CD4-positive, alpha-beta T cell treated with Interleukin-17A for 1 hour (primary cell): ENCODE measurements around the gene TRANK1.
"Not testable (repeated sequence)": the region's sequence is repeated elsewhere in the genome, so short reads cannot be mapped to it uniquely, and the experiment has no call there.

Source experiments
- DNase-seq: peaks from one replicate; pipeline ENCODE4 v3.0.0-alpha.2; 2020

TRANK1 gene

DNA sequence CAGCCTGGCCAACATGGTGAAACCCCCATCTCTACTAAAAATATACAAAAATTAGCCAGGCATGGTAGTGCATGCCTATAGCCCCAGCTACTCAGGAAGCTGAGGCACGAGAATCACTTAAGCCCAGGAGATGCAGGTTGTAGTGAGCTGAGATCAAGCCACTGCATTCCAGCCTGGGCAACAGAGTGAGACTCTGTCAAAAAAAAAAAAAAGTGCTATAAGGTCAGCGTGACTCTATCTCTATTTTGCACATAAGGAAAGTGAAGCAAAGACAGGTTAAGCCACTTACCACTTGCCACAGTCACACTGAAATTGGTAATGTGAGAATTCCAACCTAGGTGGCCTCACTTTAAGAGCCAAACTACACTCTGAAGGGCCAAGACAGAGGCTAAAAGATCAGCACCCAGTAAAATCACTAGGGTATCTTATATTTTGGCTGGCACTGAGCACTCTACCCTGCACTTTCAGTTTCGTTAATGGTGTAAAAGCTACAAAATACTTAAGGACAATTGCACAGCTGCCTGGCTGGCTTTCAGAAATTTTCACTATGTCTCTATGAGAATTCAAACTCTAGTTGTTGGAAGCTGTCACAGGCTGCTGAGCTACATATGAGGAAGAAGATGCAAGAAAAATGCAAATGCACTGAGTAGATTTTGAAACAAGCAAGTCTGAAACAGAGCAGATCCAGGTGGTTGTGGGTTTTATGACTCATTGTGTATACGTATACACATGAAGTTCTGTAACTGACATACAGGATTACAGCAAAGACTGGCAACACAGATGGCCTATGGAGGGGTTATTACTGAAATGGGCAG is 32.7 kb downstream of the TRANK1 start:
- DNase-seq = peak; percentile 68

DNA sequence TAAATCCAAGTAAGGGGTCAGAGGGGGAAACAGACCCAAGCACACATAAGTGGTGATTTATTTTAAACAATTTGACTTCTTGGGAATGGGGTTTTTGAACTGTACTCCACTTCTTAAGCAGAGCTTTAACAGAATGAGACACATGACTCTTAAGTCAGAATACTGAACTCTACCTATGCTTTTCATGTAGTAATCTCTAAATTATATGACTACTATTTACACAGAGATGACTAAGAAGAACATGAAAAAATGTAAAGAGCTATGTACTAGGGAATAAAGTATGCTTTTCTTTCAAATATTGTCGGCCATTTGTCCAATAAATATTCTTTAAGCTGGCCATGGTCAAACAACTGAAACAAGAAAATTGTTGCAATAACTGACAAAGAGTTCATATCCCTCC is 35.2 kb downstream of the TRANK1 start:
- DNase-seq = no peak

- DNase-seq = no peak
Observed at GRCh38 chr3:36909181-36909580, 35.7 kb downstream of the TRANK1 start.

GRCh38 chr3:36908647-36909180 is 36.1 kb downstream of the TRANK1 start:
- no peak for DNase-seq

DNA sequence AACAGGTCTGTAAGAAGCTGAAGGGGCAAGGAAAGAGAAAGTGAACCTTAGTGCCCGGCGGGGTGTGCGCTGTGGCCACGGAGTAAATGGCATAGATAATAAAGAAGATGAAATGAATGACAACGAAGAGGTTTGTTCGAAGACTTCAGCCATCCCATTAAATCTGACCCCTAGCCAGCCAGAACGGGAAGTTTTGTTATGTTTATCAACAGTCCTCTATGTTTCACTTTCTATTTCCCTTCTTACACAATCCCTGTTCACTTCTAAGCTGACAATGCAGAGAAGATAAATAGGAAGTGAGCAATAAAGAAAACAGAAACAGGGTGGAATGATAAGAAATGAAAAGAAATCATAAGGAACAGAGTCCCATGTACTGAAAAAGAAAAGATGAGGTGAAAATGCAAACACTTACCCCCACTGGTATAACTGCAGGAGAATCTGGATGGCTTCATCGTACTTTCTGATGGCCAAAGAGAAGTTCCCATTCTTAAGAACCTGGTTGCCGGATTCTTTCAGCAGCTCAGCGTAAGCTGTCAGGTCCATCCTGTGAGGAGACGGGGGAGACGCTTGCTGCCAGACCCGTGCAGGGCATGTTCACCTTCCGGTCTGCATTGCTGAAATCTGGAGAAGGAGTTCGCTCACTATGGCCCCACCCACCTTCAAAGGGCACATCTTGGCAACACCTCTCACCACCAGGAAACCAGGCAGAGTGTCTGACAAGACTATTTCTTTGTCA is 36.8 kb downstream of the TRANK1 start:
- DNase-seq = peak; percentile 81

DNA sequence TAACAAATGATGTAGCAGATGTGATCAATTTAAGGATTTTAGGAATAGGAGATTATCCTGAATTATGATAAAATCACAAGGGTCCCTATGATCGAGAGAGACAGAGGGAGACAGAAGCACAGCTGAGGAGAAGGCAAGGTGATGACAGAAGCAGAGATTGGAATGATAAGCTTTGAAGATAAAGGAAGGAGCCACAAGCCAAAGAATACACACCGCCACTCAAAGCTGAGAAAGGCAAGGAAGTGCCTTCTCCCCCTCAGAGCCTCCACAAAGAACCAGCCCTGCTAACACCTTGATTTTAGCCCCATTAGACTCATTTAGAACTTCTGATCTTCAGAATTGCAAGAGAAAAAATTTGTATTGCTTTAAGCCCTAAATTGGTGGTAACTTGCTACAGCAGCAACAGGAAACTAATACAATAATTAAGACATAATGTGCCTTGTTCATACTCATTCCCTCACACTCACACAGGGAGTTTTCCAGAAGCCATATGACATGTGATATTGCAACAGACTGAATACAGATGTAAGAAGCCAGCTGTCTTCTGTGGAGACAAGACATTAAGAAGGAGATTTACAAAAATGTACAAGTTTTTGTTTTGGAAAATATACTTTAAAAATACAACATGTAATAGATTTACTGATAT is 38.2 kb downstream of the TRANK1 start:
- DNase-seq = peak; percentile 52

DNA sequence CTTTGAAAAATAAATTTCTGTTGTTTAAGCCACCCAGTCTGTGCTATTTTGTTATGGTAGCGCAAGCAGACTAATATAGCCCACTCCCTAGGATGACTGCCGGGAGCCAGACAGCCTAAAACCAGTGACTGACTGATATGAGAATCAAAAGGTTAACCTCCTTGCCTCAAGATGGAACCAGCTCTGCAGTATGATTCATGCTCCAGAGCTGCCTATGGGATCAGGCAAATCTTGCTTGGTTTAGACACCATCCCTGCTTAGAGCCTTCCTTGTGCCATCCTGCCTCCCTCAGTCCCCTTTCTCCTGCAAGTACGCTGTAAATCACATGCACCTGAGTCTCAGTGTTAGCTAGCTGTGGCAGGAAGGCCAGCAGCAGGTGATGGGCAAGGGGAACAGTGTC is 39.3 kb downstream of the TRANK1 start:
- DNase-seq = no peak

GRCh38 chr3:36904641-36905040 is 40.2 kb downstream of the TRANK1 start:
- no peak for DNase-seq

GRCh38 chr3:36904065-36904464 is 40.8 kb downstream of the TRANK1 start:
- not testable (repeated sequence) for DNase-seq

GRCh38 chr3:36903119-36903882 is 41.6 kb downstream of the TRANK1 start:
- DNase-seq = no peak

DNA sequence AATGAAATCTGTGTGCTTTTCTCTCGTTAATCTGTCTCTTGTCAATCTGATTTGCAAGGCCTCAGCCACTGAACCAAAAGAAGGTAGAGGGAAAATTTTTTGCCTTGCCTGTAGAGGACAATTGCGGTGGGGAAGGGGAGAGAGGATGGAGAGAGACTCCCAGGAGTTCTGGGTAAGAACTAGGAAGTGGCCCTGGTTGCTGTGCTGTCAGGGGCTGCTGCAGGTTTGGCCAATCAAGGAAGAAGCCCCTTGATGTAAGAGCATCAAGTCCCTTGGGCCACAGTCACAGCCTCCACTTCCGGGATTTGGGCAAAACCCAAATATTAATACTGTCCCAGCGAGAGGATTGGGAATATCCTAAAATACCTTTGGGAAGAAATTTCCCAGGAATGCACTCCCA is 43.3 kb downstream of the TRANK1 start:
- no peak for DNase-seq

- DNase-seq = peak; percentile 56
Observed at GRCh38 chr3:36900474-36901443, 44.1 kb downstream of the TRANK1 start.

DNA sequence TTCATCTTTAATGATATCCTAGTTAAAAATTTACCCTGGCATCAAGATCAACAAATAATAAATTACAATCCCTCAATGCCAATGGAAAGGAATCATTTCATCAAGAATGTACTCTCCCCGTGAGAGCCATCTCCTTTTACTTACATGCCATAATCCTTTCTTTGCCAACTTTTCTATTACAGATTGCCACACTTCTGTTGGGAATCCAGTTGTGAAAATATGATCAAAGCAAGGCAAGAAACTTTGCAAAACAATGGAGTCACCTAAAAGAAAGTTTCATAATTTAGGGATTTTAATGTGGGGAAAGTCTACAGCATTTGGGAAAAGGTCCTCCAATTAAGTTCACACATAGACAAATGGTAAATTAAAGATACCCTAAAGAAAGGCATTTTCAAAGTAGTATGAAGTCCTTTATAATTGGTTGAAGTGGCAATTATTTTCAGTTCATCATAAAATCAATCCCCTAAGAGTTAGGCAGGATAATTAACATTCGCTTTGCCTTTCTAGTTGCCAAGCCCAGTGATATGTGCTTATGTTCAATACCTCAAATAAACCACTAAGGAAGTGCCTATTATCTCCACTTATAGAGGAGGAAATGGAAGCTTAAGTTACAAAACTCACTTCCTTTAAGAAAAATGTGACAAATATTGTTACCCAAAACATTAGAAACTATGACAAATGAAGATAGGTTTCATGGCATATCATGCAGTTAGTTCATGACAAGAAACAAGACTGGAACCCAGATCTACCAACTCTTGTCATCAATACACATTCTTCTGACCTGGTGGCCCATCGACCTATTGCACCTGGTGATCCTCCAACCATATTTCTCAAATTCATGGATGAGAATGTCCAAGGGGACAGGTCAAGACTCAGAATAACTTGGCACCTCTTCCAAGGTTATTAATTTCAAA is 49.1 kb downstream of the TRANK1 start:
- peak; percentile 28 for DNase-seq

- no peak for DNase-seq
Observed at GRCh38 chr3:36894914-36895313, 49.9 kb downstream of the TRANK1 start.

DNA sequence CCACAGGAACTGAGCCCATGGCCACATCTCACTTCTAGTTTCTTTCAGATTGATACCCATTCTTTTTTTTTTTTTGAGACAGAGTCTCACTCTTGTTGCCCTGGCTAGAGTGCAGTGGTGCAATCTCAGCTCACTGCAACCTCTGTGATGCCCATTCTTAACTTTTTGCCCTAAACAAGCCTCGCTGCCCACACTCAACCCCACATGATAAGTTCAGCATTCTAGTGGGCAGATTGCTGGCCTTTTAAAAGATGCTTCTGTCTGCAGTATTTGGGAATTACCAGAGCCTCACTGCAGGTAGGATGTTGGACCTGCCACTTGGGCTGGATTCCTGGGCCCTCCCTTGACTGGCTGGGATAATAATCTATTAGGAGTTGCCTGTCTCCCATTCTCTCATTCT is 51.0 kb downstream of the TRANK1 start:
- DNase-seq = no peak

GRCh38 chr3:36893137-36893557 is 51.7 kb downstream of the TRANK1 start:
- peak; percentile 77 for DNase-seq

GRCh38 chr3:36892457-36893136 is 52.3 kb downstream of the TRANK1 start:
- DNase-seq = no peak

DNA sequence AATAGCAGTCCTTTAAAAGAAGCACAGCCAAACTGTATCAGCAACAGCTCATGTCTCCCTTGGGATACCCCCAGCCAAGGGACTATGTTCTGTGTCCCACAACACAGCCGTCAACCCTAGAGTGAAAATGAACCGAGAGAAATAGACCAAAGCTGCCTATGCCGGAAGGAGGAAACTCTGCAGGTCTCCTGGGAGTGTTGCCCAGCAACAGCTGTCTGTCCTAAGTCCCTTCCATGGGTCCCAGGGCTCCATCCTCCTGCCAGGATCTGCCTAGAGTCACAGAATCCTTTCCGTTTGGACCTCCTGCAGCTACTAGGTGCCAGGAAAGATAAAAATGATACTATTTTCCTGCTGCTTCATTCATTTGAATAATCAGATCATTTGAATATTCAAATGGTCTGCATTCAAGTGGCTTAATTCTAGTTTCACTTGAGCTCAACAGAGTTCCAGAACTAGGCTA is 53.1 kb downstream of the TRANK1 start:
- no peak for DNase-seq

DNA sequence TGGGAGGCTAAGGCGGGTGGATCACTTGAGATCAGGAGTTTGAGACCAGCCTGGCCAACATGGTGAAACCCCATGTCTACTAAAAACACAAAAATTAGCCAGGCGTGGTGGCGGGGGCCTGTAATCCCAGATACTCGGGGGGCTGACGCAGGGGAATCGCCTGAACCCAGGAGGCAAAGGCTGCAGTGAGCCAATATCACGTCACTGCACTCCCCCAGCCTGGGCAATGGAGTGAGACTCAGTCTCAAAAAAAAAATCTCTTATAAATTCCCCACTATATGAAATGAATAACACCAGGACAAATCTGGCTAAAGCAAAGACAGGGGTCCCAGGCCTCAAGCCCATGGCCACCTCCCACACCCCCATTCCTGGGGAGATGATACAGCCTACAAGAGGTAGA is 53.8 kb downstream of the TRANK1 start:
- DNase-seq = not testable (repeated sequence)

- no peak for DNase-seq
Observed at GRCh38 chr3:36890261-36890660, 54.6 kb downstream of the TRANK1 start.
